ENCODE results near the gene EWSR1.

EWSR1 gene

GRCh38 chr22:29298641-29299040 lies 30.6 kb downstream of the EWSR1 start:
- TF ChIP-seq CTCF (IDR thresholded peaks at IDR 0.05) = no peak
- no peak overlapping the region for H3K4me3 ChIP-seq (ENCODE audit: low read depth in 1 of 2, low read length in 1 of 2)
- no peak overlapping the region for H3K27ac ChIP-seq
- peaks cover 87% of the 10 kb centered on the region for H3K36me3 ChIP-seq
- no peaks in the 10 kb centered on the region for H3K4me1 ChIP-seq (ENCODE audit: control insufficient read depth in 1 of 2, insufficient read depth in 1 of 2, low read depth in 1 of 2, low read length in 1 of 2)
- no peaks in the 10 kb centered on the region for H3K9me3 ChIP-seq
- no peaks in the 10 kb centered on the region for H3K27me3 ChIP-seq

GRCh38 chr22:29299136-29299900 lies 31.2 kb downstream of the EWSR1 start:
- H3K4me1 ChIP-seq (ENCODE audit: control insufficient read depth in 1 of 2, insufficient read depth in 1 of 2, low read depth in 1 of 2, low read length in 1 of 2) = no peaks in the 10 kb centered on the region
- no peaks in the 10 kb centered on the region for H3K9me3 ChIP-seq
- H3K27ac ChIP-seq = no peak overlapping the region
- H3K27me3 ChIP-seq = peaks cover 5% of the 10 kb centered on the region
- TF ChIP-seq CTCF (IDR thresholded peaks at IDR 0.05) = no peak
- H3K36me3 ChIP-seq = peaks cover 80% of the 10 kb centered on the region
- H3K4me3 ChIP-seq (ENCODE audit: low read depth in 1 of 2, low read length in 1 of 2) = no peak overlapping the region

GRCh38 chr22:29300467-29300806 lies 32.4 kb downstream of the EWSR1 start:
- no peak for TF ChIP-seq CTCF (IDR thresholded peaks at IDR 0.05)
- H3K27ac ChIP-seq = peak overlapping the region; percentile 2
- H3K9me3 ChIP-seq = no peaks in the 10 kb centered on the region
- H3K27me3 ChIP-seq = peaks cover 16% of the 10 kb centered on the region
- H3K36me3 ChIP-seq = peaks cover 69% of the 10 kb centered on the region
- H3K4me3 ChIP-seq (ENCODE audit: low read depth in 1 of 2, low read length in 1 of 2) = no peak overlapping the region
- H3K4me1 ChIP-seq (ENCODE audit: control insufficient read depth in 1 of 2, insufficient read depth in 1 of 2, low read depth in 1 of 2, low read length in 1 of 2) = no peaks in the 10 kb centered on the region

GRCh38 chr22:29300807-29301601 lies 32.9 kb downstream of the EWSR1 start:
- Histone ChIP-seq H3K4me1 (ENCODE audit: control insufficient read depth in 1 of 2, insufficient read depth in 1 of 2, low read depth in 1 of 2, low read length in 1 of 2) (no peaks in the 10 kb centered on the region), H3K4me3 (ENCODE audit: low read depth in 1 of 2, low read length in 1 of 2) (no peak overlapping the region), H3K9me3 (no peaks in the 10 kb centered on the region), H3K27ac (peak overlapping the region; percentile 2), H3K27me3 (peaks cover 22% of the 10 kb centered on the region), H3K36me3 (peaks cover 63% of the 10 kb centered on the region)
- no peak for TF ChIP-seq CTCF (IDR thresholded peaks at IDR 0.05)

GRCh38 chr22:29301716-29302401 lies 33.8 kb downstream of the EWSR1 start:
- H3K4me3 ChIP-seq (ENCODE audit: low read depth in 1 of 2, low read length in 1 of 2) = no peak overlapping the region
- no peak overlapping the region for H3K27ac ChIP-seq
- peaks cover 4 to 9% of the 10 kb centered on the region in 2 experiments for H3K4me1 ChIP-seq (ENCODE audit: control insufficient read depth in 1 of 2, insufficient read depth in 1 of 2, low read depth in 1 of 2, low read length in 1 of 2)
- H3K9me3 ChIP-seq = no peaks in the 10 kb centered on the region
- peaks cover 30% of the 10 kb centered on the region for H3K27me3 ChIP-seq
- peaks cover 54% of the 10 kb centered on the region for H3K36me3 ChIP-seq
- TF ChIP-seq CTCF (IDR thresholded peaks at IDR 0.05) = no peak

Data from neutrophil (primary cell).